Neutrophil (primary cell): ENCODE results near the gene ARHGAP40.

ENCODE experiments used
- H3K27ac ChIP-seq: fragments of 200-600 bp; sonication (generic); 2 replicates; pipeline ENCODE4 v1.5.1; 2016; ENCODE audit warnings: mild to moderate bottlenecking, moderate library complexity
- H3K27me3 ChIP-seq: fragments of 200-600 bp; sonication (generic); 2 replicates; pipeline ENCODE4 v1.6.0; 2016; ENCODE audit warnings: mild to moderate bottlenecking
- H3K36me3 ChIP-seq: fragments of 200-600 bp; sonication (generic); 2 replicates; pipeline ENCODE4 v1.5.1; 2017
- H3K4me1 ChIP-seq, 2 experiments: fragments of 200-600 bp in 1 of 2; sonication (generic) in 1 of 2; 1 replicate in 1 of 2; 2 replicates in 1 of 2; pipeline versions ENCODE4 v1.5.1 to v1.6.1; 2013 to 2016; ENCODE audit warnings: low read depth in 1 of 2, low read length in 1 of 2, mild to moderate bottlenecking in 1 of 2, moderate library complexity in 1 of 2; ENCODE audit not compliant: control insufficient read depth in 1 of 2, insufficient read depth in 1 of 2
- H3K4me3 ChIP-seq, 2 experiments: fragments of 200-600 bp in 1 of 2; sonication (generic) in 1 of 2; 1 replicate in 1 of 2; 2 replicates in 1 of 2; pipeline ENCODE4 v1.5.1; 2013 to 2016; ENCODE audit warnings: low read depth in 1 of 2, low read length in 1 of 2, mild to moderate bottlenecking in 1 of 2, moderate library complexity in 1 of 2
- H3K9me3 ChIP-seq: fragments of 200-600 bp; sonication (generic); 2 replicates; pipeline ENCODE4 v1.5.1; 2016
- TF ChIP-seq, protein P1 (sequence below): fragments of 200-600 bp; sonication (generic); IDR thresholded peaks from 2 replicates; pipeline ENCODE4 v1.5.1; 2016; ENCODE audit warnings: antibody characterized with exemption

The ARHGAP40 gene

DNA sequence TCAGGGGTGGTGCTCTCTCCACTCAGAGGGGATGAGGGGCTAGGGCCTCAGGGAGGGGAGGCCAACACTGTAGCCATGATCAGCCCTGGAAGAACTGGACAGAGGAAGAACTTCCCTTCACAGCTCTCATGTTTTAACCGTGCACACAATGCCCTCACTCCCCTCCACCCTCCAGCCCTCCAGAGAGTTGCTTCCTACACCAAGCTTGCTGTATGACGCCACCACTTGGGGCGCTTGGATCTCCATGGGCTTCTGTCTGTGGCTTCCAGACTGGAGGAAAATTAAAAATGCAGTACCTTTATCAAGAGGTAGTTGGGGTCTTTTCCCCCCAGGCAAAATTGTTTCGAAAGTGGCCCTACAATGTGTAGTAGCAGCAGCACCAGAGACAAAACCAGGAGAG, 48.4 kb downstream of the ARHGAP40 start:
- peaks cover 3 to 8% of the 10 kb centered on the region in 2 experiments for H3K4me1 ChIP-seq
- TF ChIP-seq, protein P1, sequence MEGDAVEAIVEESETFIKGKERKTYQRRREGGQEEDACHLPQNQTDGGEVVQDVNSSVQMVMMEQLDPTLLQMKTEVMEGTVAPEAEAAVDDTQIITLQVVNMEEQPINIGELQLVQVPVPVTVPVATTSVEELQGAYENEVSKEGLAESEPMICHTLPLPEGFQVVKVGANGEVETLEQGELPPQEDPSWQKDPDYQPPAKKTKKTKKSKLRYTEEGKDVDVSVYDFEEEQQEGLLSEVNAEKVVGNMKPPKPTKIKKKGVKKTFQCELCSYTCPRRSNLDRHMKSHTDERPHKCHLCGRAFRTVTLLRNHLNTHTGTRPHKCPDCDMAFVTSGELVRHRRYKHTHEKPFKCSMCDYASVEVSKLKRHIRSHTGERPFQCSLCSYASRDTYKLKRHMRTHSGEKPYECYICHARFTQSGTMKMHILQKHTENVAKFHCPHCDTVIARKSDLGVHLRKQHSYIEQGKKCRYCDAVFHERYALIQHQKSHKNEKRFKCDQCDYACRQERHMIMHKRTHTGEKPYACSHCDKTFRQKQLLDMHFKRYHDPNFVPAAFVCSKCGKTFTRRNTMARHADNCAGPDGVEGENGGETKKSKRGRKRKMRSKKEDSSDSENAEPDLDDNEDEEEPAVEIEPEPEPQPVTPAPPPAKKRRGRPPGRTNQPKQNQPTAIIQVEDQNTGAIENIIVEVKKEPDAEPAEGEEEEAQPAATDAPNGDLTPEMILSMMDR = no peak
- H3K36me3 ChIP-seq = no peaks in the 10 kb centered on the region
- H3K4me3 ChIP-seq = no peak overlapping the region
- H3K27me3 ChIP-seq = peaks cover 75% of the 10 kb centered on the region
- no peaks in the 10 kb centered on the region for H3K9me3 ChIP-seq
- no peak overlapping the region for H3K27ac ChIP-seq

DNA sequence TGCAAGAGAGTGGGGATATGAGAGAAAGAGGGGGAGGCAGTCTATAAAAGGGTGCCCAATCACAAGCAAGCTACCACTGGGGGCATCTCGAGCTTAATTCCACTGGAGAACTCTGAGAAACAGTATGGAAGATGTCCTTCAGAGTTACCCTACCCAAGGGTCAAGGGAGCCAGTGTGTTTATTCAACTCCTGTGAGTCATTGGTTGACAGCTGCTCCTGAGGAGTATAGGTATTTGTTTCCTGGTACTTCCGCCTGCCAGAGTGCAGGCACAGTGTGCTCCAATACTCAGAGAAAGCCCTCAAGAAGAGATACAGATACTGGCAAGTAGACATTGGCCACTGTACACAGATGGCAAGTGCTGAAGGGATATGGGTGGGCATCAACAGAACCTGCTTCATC, 49.5 kb downstream of the ARHGAP40 start:
- Histone ChIP-seq H3K36me3 (no peaks in the 10 kb centered on the region), H3K9me3 (no peaks in the 10 kb centered on the region), H3K4me3 (no peak overlapping the region), H3K27me3 (peaks cover 73% of the 10 kb centered on the region), H3K4me1 (peaks cover 3 to 4% of the 10 kb centered on the region in 2 experiments), H3K27ac (no peak overlapping the region)
- TF ChIP-seq, protein P1 = no peak

DNA sequence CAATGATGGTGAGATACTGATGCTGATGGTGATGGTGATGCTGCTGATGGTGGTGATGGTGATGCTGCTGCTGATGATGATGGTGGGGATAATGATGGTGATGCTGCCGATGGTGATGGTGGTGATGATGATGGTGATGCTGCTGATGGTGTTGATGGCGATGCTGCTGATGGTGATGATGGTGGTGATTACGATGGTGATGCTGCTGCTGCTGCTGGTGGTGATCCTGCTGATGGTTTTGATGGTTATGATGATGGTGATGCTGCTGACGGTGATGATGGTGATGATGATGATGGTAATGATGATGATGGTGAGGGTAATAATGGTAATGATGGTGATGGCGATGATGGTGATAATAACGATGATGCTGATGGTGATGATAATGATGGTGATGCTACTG, 50.0 kb downstream of the ARHGAP40 start:
- peaks cover 69% of the 10 kb centered on the region for H3K27me3 ChIP-seq
- no peaks in the 10 kb centered on the region for H3K9me3 ChIP-seq
- no peak overlapping the region for H3K4me3 ChIP-seq
- H3K4me1 ChIP-seq = no peaks in the 10 kb centered on the region
- TF ChIP-seq, protein P1 = no peak
- no peak overlapping the region for H3K27ac ChIP-seq
- H3K36me3 ChIP-seq = no peaks in the 10 kb centered on the region

DNA sequence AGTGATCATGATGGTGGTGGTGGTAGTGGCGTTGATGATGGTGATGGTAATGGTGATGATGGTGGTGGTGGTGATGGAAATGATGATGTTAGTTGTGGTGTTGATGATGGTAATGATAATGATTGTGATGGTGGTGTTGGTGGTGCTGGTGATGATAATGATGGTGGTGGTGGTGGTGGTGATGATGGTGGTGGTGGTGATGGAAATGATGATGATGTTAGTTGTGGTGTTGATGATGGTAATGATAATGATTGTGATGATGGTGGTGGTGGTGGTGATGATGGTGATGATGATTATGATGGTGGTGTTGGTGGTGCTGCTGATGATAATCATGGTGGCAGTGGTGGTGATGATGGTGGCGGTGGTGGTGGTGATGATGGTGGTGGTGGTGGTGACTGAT, 51.4 kb downstream of the ARHGAP40 start:
- Histone ChIP-seq H3K4me1 (no peaks in the 10 kb centered on the region), H3K9me3 (no peaks in the 10 kb centered on the region), H3K4me3 (no peak overlapping the region), H3K36me3 (no peaks in the 10 kb centered on the region), H3K27me3 (peaks cover 58% of the 10 kb centered on the region), H3K27ac (no peak overlapping the region)
- TF ChIP-seq, protein P1 = no peak

DNA sequence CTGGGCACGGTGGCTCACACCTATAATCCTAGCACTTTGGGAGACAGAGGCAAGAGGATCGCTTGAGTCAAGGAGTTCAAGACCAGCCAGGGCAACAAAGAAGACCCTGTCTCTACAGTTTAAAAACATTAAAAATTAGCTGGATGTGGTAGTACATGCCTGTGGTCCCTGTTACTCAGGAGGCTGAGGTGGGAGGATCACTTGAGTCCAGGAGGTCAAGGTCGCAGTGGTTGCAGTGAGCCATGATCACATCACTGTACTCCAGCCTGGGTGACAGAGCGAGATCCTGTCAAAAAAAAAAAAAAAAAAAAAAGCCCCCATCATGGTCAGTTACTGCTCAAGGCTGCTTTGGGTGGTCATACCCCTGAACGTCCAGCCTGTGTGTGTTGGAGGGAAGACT, 55.8 kb downstream of the ARHGAP40 start:
- Histone ChIP-seq H3K9me3 (no peaks in the 10 kb centered on the region), H3K27me3 (peaks cover 56% of the 10 kb centered on the region), H3K4me1 (no peaks in the 10 kb centered on the region), H3K27ac (no peak overlapping the region), H3K4me3 (no peak overlapping the region), H3K36me3 (no peaks in the 10 kb centered on the region)
- TF ChIP-seq, protein P1 = no peak
